Esophagus muscularis mucosa (tissue), 3 donors: Measurements from ENCODE around the gene ACAT2.

ENCODE experiments used
- CTCF ChIP-seq, 3 experiments: fragments of 200-600 bp in 2 of 3; fragments of 450-650 bp in 1 of 3; sonication (generic) in 2 of 3; IDR thresholded peaks; one replicate each; pipeline ENCODE4 v1.5.1; 2017 to 2019; ENCODE audit warnings: antibody characterized with exemption in 3 of 3, mild to moderate bottlenecking in 2 of 3, moderate library complexity in 1 of 3
- POLR2A ChIP-seq: fragments of 450-650 bp; IDR thresholded peaks from one replicate; pipeline ENCODE4 v1.6.1; 2017; ENCODE audit warnings: antibody characterized with exemption, moderate library complexity, mild to moderate bottlenecking, low read depth
- POLR2AphosphoS5 ChIP-seq, 2 donors: sonication (generic); formaldehyde crosslinking; IDR thresholded peaks; one replicate each; pipeline ENCODE4 v1.6.1; 2017; ENCODE audit warnings: antibody characterized with exemption in 2 of 2

DNA sequence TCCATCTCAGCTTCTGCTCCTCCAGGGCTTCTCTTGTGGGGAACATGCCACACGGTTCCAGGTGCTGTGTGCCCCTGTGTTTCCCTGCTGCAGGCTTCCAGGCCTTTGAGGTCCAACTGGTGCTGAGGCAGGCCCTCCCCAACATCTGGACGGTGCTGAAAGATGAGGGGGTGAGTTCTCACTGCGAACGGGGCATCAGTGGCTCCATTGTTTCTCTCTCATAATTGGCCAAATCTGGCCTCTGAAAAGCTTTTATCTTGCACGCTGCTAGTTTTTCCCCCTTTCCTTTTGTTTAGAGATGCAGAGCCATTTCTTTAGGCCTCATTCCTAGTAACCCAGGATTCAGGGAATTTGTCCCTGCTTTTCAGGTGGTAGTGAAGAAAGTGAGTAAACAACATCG is 46.8 kb downstream of the ACAT2 start:
- no peak for TF ChIP-seq CTCF (IDR thresholded peaks at IDR 0.05)
- no peak for TF ChIP-seq POLR2AphosphoS5 (IDR thresholded peaks at IDR 0.05)
- TF ChIP-seq POLR2A: no peak
